ENCODE data around the gene ANKDD1A.

Gene ANKDD1A

DNA sequence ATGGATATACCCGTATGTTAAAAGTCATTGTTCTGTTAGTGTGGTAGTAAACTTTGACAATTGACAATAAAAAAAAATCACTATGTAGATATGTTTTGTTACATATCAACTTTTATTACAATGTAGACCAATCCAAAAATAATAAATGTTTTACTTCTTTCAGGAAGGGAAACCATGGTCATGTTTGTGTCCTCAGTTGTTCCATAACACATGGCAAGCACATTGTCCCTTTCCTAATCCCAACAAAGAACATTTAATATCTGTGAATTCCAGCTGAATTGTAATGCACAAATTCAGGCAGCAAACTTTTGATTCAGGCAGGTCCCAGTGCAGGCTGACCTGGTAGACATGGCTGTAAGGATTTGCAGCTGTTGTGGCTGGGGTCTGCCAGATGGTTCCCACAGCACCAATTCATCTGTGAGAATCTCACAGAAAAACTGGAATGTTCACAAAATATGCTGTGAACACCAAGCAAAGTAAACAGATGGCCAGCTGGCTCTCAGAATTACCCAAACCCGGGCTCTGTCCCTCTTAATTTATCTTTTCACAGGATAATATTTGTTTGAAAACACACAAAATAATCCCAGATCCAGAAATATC, 79.9 kb downstream of the ANKDD1A start:
- H3K27me3 Mint-ChIP-seq = no peaks in the 10 kb centered on the region
- no peak overlapping the region for H3K27ac Mint-ChIP-seq
- H3K4me1 Mint-ChIP-seq (ENCODE audit: low read depth) = peaks cover 37% of the 10 kb centered on the region
- no peaks in the 10 kb centered on the region for H3K9me3 Mint-ChIP-seq
- H3K4me3 Mint-ChIP-seq = no peak overlapping the region
- peaks cover 11% of the 10 kb centered on the region for H3K36me3 Mint-ChIP-seq (ENCODE audit: low read depth)

DNA sequence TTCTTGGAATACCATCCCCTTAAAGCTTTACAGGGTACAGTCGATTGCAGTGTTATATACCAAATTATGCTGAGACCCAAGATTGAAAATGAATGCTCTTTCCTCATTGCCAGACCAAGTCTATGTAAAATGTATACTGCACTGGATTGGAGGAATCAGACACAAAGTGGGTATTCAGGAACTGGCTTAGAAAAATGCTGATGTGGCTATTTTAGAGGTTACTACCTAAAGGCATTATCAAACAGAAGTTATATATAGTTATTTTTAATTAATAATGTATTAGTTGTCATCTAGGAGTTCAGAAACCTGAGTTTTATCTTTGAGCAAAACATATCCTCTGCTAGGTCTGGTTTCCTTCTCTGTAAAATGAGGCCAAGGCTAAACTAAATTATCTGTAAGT, 81.6 kb downstream of the ANKDD1A start:
- no peaks in the 10 kb centered on the region for H3K9me3 Mint-ChIP-seq
- H3K27ac Mint-ChIP-seq = no peak overlapping the region
- H3K4me3 Mint-ChIP-seq = peak overlapping the region; percentile 42

GRCh38 chr15:64997066-64997465, 85.4 kb downstream of the ANKDD1A start:
- H3K36me3 Mint-ChIP-seq (ENCODE audit: low read depth) = no peaks in the 10 kb centered on the region
- H3K4me3 Mint-ChIP-seq = no peak overlapping the region
- no peaks in the 10 kb centered on the region for H3K27me3 Mint-ChIP-seq
- no peak overlapping the region for H3K27ac Mint-ChIP-seq
- H3K4me1 Mint-ChIP-seq (ENCODE audit: low read depth) = no peaks in the 10 kb centered on the region
- H3K9me3 Mint-ChIP-seq = no peaks in the 10 kb centered on the region

More for the DNA sequence above, 81.6 kb downstream of the ANKDD1A start:
- Mint-ChIP-seq H3K4me1 (ENCODE audit: low read depth) (peaks cover 22% of the 10 kb centered on the region), H3K27me3 (no peaks in the 10 kb centered on the region), H3K36me3 (ENCODE audit: low read depth) (peaks cover 2% of the 10 kb centered on the region)

DNA sequence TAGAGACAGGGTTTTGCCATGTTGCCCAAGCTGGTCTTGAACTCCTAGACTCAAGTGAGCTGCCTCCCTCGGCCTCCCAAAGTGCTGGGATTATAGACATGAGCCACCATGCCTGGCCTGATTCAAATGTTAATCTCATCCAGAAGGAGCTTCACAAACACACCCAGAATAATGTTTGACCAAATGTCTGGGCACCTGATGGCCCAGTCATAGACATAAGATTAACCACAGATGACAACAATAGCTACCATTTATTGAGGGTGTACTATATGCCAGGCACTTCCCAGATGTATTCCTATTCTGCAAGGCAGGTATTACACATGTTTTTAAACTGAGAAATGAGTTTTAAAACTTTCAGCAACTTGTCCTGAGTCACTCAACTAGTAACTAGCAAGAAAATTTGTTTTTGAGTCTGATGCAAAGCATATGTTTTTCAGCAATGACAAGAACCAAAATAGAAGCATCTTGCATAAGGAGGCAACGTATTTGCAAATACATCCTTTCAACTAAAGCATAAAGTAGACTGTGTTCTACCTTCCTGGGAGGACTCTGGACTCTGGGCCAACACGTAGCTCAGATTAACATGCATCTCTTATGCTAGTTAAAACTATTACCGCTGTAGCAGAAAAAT, 86.2 kb downstream of the ANKDD1A start:
- H3K9me3 Mint-ChIP-seq = no peaks in the 10 kb centered on the region
- H3K4me1 Mint-ChIP-seq (ENCODE audit: low read depth) = no peaks in the 10 kb centered on the region
- no peak overlapping the region for H3K4me3 Mint-ChIP-seq
- H3K36me3 Mint-ChIP-seq (ENCODE audit: low read depth) = peaks cover under 1% of the 10 kb centered on the region
- no peaks in the 10 kb centered on the region for H3K27me3 Mint-ChIP-seq
- no peak overlapping the region for H3K27ac Mint-ChIP-seq

GRCh38 chr15:65004993-65005392, 93.3 kb downstream of the ANKDD1A start:
- H3K9me3 Mint-ChIP-seq = no peaks in the 10 kb centered on the region
- no peaks in the 10 kb centered on the region for H3K4me1 Mint-ChIP-seq (ENCODE audit: low read depth)
- H3K27ac Mint-ChIP-seq = no peak overlapping the region
- H3K4me3 Mint-ChIP-seq = no peak overlapping the region
- peaks cover 25% of the 10 kb centered on the region for H3K36me3 Mint-ChIP-seq (ENCODE audit: low read depth)
- H3K27me3 Mint-ChIP-seq = no peaks in the 10 kb centered on the region

- H3K4me1 Mint-ChIP-seq (ENCODE audit: low read depth) = no peaks in the 10 kb centered on the region
- H3K4me3 Mint-ChIP-seq = no peak overlapping the region
- no peak overlapping the region for H3K27ac Mint-ChIP-seq
- no peaks in the 10 kb centered on the region for H3K27me3 Mint-ChIP-seq
- H3K9me3 Mint-ChIP-seq = no peaks in the 10 kb centered on the region
- H3K36me3 Mint-ChIP-seq (ENCODE audit: low read depth) = peaks cover 40% of the 10 kb centered on the region
These were observed 95.2 kb downstream of the ANKDD1A start for GRCh38 chr15:65006876-65007275.

Measured in stimulated activated naive CD8-positive, alpha-beta T cell treated with anti-CD3 and anti-CD28 coated beads, Interleukin-15, Interleukin-2, amounts not matched to agents 100 ng/mL and 50 ng/mL, for 24 hours (primary cell).